ENCODE data around the gene SENP7. TPM values are rescaled to one million over a fixed set of nuclear protein-coding genes. Genes with fewer than 3 reads are reported as not detected.

The SENP7 gene
- total RNA-seq, 1 donor, result 24.0 TPM

GRCh38 chr3:101300073-101300472 is 212.9 kb downstream of the SENP7 start:
- DNase-seq (ENCODE audit: low read depth), result no peak
- TF ChIP-seq CTCF (IDR thresholded peaks at IDR 0.05; ENCODE audit: insufficient read depth, low read length), result no peak
- no peak overlapping the region for H3K4me3 ChIP-seq (ENCODE audit: low read depth, low read length)

- H3K4me3 ChIP-seq (ENCODE audit: low read depth, low read length), result no peak overlapping the region
- TF ChIP-seq CTCF (IDR thresholded peaks at IDR 0.05; ENCODE audit: insufficient read depth, low read length), result no peak
- DNase-seq (ENCODE audit: low read depth), result peak; percentile 59
Measured at GRCh38 chr3:101292027-101292426, 221.0 kb downstream of the SENP7 start.

GRCh38 chr3:101288294-101288693 is 224.7 kb downstream of the SENP7 start:
- TF ChIP-seq CTCF (IDR thresholded peaks at IDR 0.05; ENCODE audit: insufficient read depth, low read length), result no peak
- no peak for DNase-seq (ENCODE audit: low read depth)

GRCh38 chr3:101284757-101285156 is 228.3 kb downstream of the SENP7 start:
- H3K4me3 ChIP-seq (ENCODE audit: low read depth, low read length), result no peak overlapping the region
- no peak for TF ChIP-seq CTCF (IDR thresholded peaks at IDR 0.05; ENCODE audit: insufficient read depth, low read length)
- DNase-seq (ENCODE audit: low read depth), result no peak

More at GRCh38 chr3:101288294-101288693, 224.7 kb downstream of the SENP7 start:
- H3K4me3 ChIP-seq (ENCODE audit: low read depth, low read length), result no peak overlapping the region

GRCh38 chr3:101281521-101282030 is 231.4 kb downstream of the SENP7 start:
- no peak overlapping the region for H3K4me3 ChIP-seq (ENCODE audit: low read depth, low read length)
- no peak for TF ChIP-seq CTCF (IDR thresholded peaks at IDR 0.05; ENCODE audit: insufficient read depth, low read length)
- no peak for DNase-seq (ENCODE audit: low read depth)

GRCh38 chr3:101279765-101280385 is 233.1 kb downstream of the SENP7 start:
- no peak for DNase-seq (ENCODE audit: low read depth)
- no peak overlapping the region for H3K4me3 ChIP-seq (ENCODE audit: low read depth, low read length)
- no peak for TF ChIP-seq CTCF (IDR thresholded peaks at IDR 0.05; ENCODE audit: insufficient read depth, low read length)

GRCh38 chr3:101279162-101279561 is 233.8 kb downstream of the SENP7 start:
- DNase-seq (ENCODE audit: low read depth), result peak; percentile 31
- TF ChIP-seq CTCF (IDR thresholded peaks at IDR 0.05; ENCODE audit: insufficient read depth, low read length), result no peak
- H3K4me3 ChIP-seq (ENCODE audit: low read depth, low read length), result no peak overlapping the region

Data from fibroblast of the aortic adventitia (primary cell).